Neural cell (in vitro differentiated cells): ENCODE data around the gene METAP1. TPM values are rescaled to one million over a fixed set of nuclear protein-coding genes. Genes with fewer than 3 reads are reported as not detected.

ENCODE experiments used
- H2AFZ ChIP-seq: fragments of 200-600, 300-800 bp; sonication (generic), shearing (Covaris generic); 2 replicates; pipeline ENCODE4 v1.6.0; 2014; ENCODE audit warnings: low read depth, mild to moderate bottlenecking, antibody characterized with exemption, low read length, moderate library complexity
- H3F3A ChIP-seq: fragments of 200-600 bp; shearing (Covaris generic); 2 replicates; pipeline ENCODE4 v1.6.1; 2016; ENCODE audit warnings: mild to moderate bottlenecking, moderate library complexity, mixed read lengths, antibody characterized with exemption, low read length; ENCODE audit not compliant: insufficient read depth, poor library complexity, severe bottlenecking
- H3K27ac ChIP-seq: fragments of 200-600, 300-800 bp; sonication (generic), shearing (Covaris generic); 2 replicates; pipeline ENCODE4 v1.5.1; 2014; ENCODE audit warnings: mild to moderate bottlenecking, low read length, moderate library complexity
- H3K27me3 ChIP-seq: fragments of 300-800, 200-600 bp; sonication (generic), shearing (Covaris generic); 2 replicates; pipeline ENCODE4 v1.6.0; 2014; ENCODE audit warnings: mild to moderate bottlenecking, low read depth, low read length, moderate library complexity; ENCODE audit not compliant: insufficient read depth
- H3K36me3 ChIP-seq: fragments of 300-800, 200-600 bp; sonication (generic), shearing (Covaris generic); 2 replicates; pipeline ENCODE4 v1.5.1; 2014; ENCODE audit warnings: mild to moderate bottlenecking, antibody characterized with exemption, low read length, moderate library complexity; ENCODE audit not compliant: insufficient read depth
- H3K4me2 ChIP-seq: fragments of 300-800, 200-600 bp; sonication (generic), shearing (Covaris generic); 2 replicates; pipeline ENCODE4 v1.6.0; 2014; ENCODE audit warnings: mild to moderate bottlenecking, low read length
- H3K4me3 ChIP-seq: fragments of 300-800, 200-600 bp; sonication (generic), shearing (Covaris generic); 2 replicates; pipeline ENCODE4 v1.5.1; 2014; ENCODE audit warnings: mild to moderate bottlenecking, low read length, moderate library complexity
- H3K79me2 ChIP-seq: fragments of 200-600 bp; shearing (Covaris generic); replicated peaks from 2 replicates; pipeline ENCODE4 v1.6.0; 2014; ENCODE audit warnings: mild to moderate bottlenecking, low read length, moderate library complexity; ENCODE audit not compliant: insufficient read depth
- H3K9ac ChIP-seq: fragments of 300-800, 200-600 bp; sonication (generic), shearing (Covaris generic); 2 replicates; pipeline ENCODE4 v1.6.1; 2016; ENCODE audit warnings: mild to moderate bottlenecking, low read length, mixed read lengths
- H3K9me2 ChIP-seq: fragments of 200-600 bp; shearing (Covaris generic); 2 replicates; pipeline ENCODE4 v1.6.1; 2016; ENCODE audit warnings: mild to moderate bottlenecking, low read length, mixed read lengths; ENCODE audit not compliant: insufficient read depth
- H3K9me3 ChIP-seq: fragments of 200-600, 300-800 bp; sonication (generic), shearing (Covaris generic); 2 replicates; pipeline ENCODE4 v1.6.1; 2016; ENCODE audit warnings: mild to moderate bottlenecking, mixed run types, low read length, moderate library complexity, mixed read lengths
- H4K20me1 ChIP-seq: fragments of 200-600 bp; shearing (Covaris generic); 2 replicates; pipeline ENCODE4 v1.6.1; 2016; ENCODE audit warnings: mild to moderate bottlenecking, mixed run types; ENCODE audit not compliant: insufficient read depth
- EP300 ChIP-seq: fragments of 450-650 bp; conservative IDR thresholded peaks from 2 replicates; pipeline ENCODE4 v1.6.1; 2014; ENCODE audit warnings: antibody characterized with exemption, mild to moderate bottlenecking, moderate library complexity; ENCODE audit not compliant: poor library complexity, severe bottlenecking
- EZH2 ChIP-seq: fragments of 200-600, 300-800 bp; shearing (Covaris generic), sonication (generic); IDR thresholded peaks from 2 replicates; pipeline ENCODE4 v1.6.1; 2014; ENCODE audit warnings: antibody characterized with exemption, low read length, borderline replicate concordance, mild to moderate bottlenecking; ENCODE audit not compliant: insufficient read depth, poor library complexity, severe bottlenecking
- MXI1 ChIP-seq: fragments of 450-650 bp; conservative IDR thresholded peaks from 2 replicates; pipeline ENCODE4 v1.6.1; 2014; ENCODE audit warnings: antibody characterized with exemption, mild to moderate bottlenecking; ENCODE audit not compliant: poor library complexity, severe bottlenecking
- POLR2AphosphoS5 ChIP-seq: IDR thresholded peaks from 2 replicates; pipeline ENCODE4 v1.6.1; 2012
- RAD21 ChIP-seq: fragments of 450-650 bp; conservative IDR thresholded peaks from 2 replicates; pipeline ENCODE4 v1.6.1; 2014; ENCODE audit warnings: antibody characterized with exemption, mild to moderate bottlenecking, moderate library complexity
- REST ChIP-seq: IDR thresholded peaks from 2 replicates; pipeline ENCODE4 v1.6.1; 2012; ENCODE audit warnings: borderline replicate concordance
- SMC3 ChIP-seq: fragments of 450-650 bp; conservative IDR thresholded peaks from 2 replicates; pipeline ENCODE4 v1.6.1; 2014; ENCODE audit warnings: antibody characterized with exemption, mild to moderate bottlenecking, moderate library complexity; ENCODE audit not compliant: poor library complexity
- TAF1 ChIP-seq: IDR thresholded peaks from 2 replicates; pipeline ENCODE4 v1.6.1; 2012; ENCODE audit warnings: low read depth
- polyA plus RNA-seq: library from polyadenylated mRNA; depleted of rRNA; stranded (reverse); fragments of >200 nt; gene quantifications from 2 replicates; pipeline ENCODE4 v1.2.3, GENCODE V29; 2014
- TF ChIP-seq, protein P1 (sequence below): fragments of 450-650 bp; IDR thresholded peaks from 2 replicates; pipeline ENCODE4 v1.5.1; 2014; ENCODE audit warnings: antibody characterized with exemption, mild to moderate bottlenecking, moderate library complexity; ENCODE audit not compliant: poor library complexity, severe bottlenecking

The METAP1 gene
- polyA plus RNA-seq, 1 donor from 2014 or later: 24.5 TPM

DNA sequence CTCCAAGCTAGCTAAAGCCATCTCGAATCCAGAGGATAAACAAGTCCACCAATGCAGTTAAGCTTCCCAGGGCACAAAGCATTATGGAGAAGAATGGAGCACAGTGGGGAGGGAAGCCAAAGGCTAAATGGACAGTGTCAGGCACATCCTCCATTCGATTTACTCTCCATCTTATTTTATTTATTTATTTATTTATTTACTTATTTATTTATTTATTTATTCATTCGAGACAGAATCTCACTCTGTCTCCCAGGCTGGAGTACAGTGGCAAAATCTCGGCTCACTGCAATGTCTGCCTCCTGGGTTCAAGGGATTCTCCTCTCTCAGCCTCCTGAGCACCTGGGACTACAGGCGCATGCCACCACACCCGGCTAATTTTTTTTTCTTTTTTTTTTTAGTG is 40.3 kb upstream of the METAP1 start:
- Histone ChIP-seq H3F3A (no peaks in the 10 kb centered on the region), H3K27me3 (no peaks in the 10 kb centered on the region), H3K9me3 (no peaks in the 10 kb centered on the region), H3K4me3 (no peak overlapping the region), H3K36me3 (no peaks in the 10 kb centered on the region), H3K9me2 (no peaks in the 10 kb centered on the region), H2AFZ (no peak overlapping the region), H3K27ac (no peak overlapping the region), H3K9ac (no peak overlapping the region), H3K79me2 (no peaks in the 10 kb centered on the region), H4K20me1 (no peaks in the 10 kb centered on the region), H3K4me2 (no peak overlapping the region)
- TF ChIP-seq EP300: no peak
- TF ChIP-seq RAD21: no peak
- no peak for TF ChIP-seq MXI1
- no peak for TF ChIP-seq TAF1
- TF ChIP-seq POLR2AphosphoS5: no peak
- TF ChIP-seq REST: no peak
- no peak for TF ChIP-seq EZH2
- no peak for TF ChIP-seq SMC3
- TF ChIP-seq, protein P1, sequence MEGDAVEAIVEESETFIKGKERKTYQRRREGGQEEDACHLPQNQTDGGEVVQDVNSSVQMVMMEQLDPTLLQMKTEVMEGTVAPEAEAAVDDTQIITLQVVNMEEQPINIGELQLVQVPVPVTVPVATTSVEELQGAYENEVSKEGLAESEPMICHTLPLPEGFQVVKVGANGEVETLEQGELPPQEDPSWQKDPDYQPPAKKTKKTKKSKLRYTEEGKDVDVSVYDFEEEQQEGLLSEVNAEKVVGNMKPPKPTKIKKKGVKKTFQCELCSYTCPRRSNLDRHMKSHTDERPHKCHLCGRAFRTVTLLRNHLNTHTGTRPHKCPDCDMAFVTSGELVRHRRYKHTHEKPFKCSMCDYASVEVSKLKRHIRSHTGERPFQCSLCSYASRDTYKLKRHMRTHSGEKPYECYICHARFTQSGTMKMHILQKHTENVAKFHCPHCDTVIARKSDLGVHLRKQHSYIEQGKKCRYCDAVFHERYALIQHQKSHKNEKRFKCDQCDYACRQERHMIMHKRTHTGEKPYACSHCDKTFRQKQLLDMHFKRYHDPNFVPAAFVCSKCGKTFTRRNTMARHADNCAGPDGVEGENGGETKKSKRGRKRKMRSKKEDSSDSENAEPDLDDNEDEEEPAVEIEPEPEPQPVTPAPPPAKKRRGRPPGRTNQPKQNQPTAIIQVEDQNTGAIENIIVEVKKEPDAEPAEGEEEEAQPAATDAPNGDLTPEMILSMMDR: no peak

DNA sequence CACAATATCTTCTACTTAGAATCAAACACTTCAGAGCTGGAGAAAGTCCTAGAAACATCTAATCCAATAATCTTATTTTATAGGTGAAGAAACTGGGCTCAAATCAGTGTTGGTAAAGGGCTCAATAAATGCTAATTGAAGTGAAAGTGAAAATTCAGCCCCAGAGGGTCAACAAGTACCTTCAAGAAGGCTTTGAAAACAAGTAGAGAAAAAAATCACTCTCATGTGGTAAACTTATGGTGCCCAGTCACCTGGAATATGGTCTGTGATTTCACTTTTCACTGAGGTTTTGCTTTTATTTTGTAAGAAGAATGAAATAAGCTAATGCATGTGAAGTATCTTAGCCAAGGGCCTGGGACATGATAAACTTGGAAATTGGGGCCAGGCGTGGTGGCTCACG is 37.5 kb upstream of the METAP1 start:
- Histone ChIP-seq H3K4me3 (no peak overlapping the region), H4K20me1 (no peaks in the 10 kb centered on the region), H3K27me3 (no peaks in the 10 kb centered on the region), H3F3A (no peaks in the 10 kb centered on the region), H3K79me2 (no peaks in the 10 kb centered on the region), H2AFZ (no peak overlapping the region), H3K9me2 (no peaks in the 10 kb centered on the region), H3K9ac (no peak overlapping the region), H3K36me3 (no peaks in the 10 kb centered on the region), H3K4me2 (no peak overlapping the region), H3K27ac (no peak overlapping the region), H3K9me3 (no peaks in the 10 kb centered on the region)
- TF ChIP-seq RAD21: no peak
- no peak for TF ChIP-seq REST
- TF ChIP-seq EP300: no peak
- TF ChIP-seq SMC3: no peak
- no peak for TF ChIP-seq MXI1
- TF ChIP-seq TAF1: no peak
- no peak for TF ChIP-seq EZH2
- TF ChIP-seq, protein P1: no peak
- TF ChIP-seq POLR2AphosphoS5: no peak
